Skeletal muscle cell (primary cell): Measurements from ENCODE around the gene MEIS1.
A peak's percentile ranks its signal among the peaks of the same experiment; 100 is the strongest.

Experiments used
- DNase-seq: peaks from one replicate; pipeline ENCODE4 v3.0.0-alpha.2; 2010; ENCODE audit warnings: low read depth
- H3K4me3 ChIP-seq: 2 replicates; pipeline ENCODE4 v1.5.1; 2011; ENCODE audit warnings: low read depth, mild to moderate bottlenecking, control low read depth, low read length, moderate library complexity

MEIS1 gene

GRCh38 chr2:66430505-66431273 lies 4.2 kb upstream of the MEIS1 start:
- DNase-seq: no peak

GRCh38 chr2:66431274-66431642 lies 3.7 kb upstream of the MEIS1 start:
- DNase-seq: no peak
- H3K4me3 ChIP-seq: no peak overlapping the region

More at GRCh38 chr2:66430505-66431273, 4.2 kb upstream of the MEIS1 start:
- H3K4me3 ChIP-seq: no peak overlapping the region

- peak overlapping the region; percentile 83 for H3K4me3 ChIP-seq
- DNase-seq: no peak
These were observed 2.9 kb upstream of the MEIS1 start for GRCh38 chr2:66431846-66432587.

GRCh38 chr2:66432801-66433694 lies 1.9 kb upstream of the MEIS1 start:
- DNase-seq: peak; percentile 95

GRCh38 chr2:66433695-66433944 lies 1.3 kb upstream of the MEIS1 start:
- DNase-seq: no peak
- H3K4me3 ChIP-seq: peak overlapping the region; percentile 83

More at GRCh38 chr2:66432801-66433694, 1.9 kb upstream of the MEIS1 start:
- peak overlapping the region; percentile 83 for H3K4me3 ChIP-seq

GRCh38 chr2:66433945-66434678 lies 813 bp upstream of the MEIS1 start:
- no peak for DNase-seq
- H3K4me3 ChIP-seq: peak overlapping the region; percentile 83

- peak overlapping the region; percentile 83 for H3K4me3 ChIP-seq
- DNase-seq: no peak
These were observed 587 bp downstream of the MEIS1 start for GRCh38 chr2:66435549-66435875.

- H3K4me3 ChIP-seq: peak overlapping the region; percentile 83
These were observed 1.0 kb downstream of the MEIS1 start for GRCh38 chr2:66435963-66436362.

GRCh38 chr2:66436581-66437001 lies 1.7 kb downstream of the MEIS1 start:
- no peak for DNase-seq
- peak overlapping the region; percentile 83 for H3K4me3 ChIP-seq

More at GRCh38 chr2:66435963-66436362, 1.0 kb downstream of the MEIS1 start:
- DNase-seq: no peak

- peak overlapping the region; percentile 83 for H3K4me3 ChIP-seq
- DNase-seq: no peak
These were observed 2.3 kb downstream of the MEIS1 start for GRCh38 chr2:66437109-66437690.

GRCh38 chr2:66437691-66438497 lies 3.0 kb downstream of the MEIS1 start:
- peak overlapping the region; percentile 83 for H3K4me3 ChIP-seq
- DNase-seq: no peak

GRCh38 chr2:66438498-66438833 lies 3.5 kb downstream of the MEIS1 start:
- no peak for DNase-seq
- H3K4me3 ChIP-seq: peak overlapping the region; percentile 83

GRCh38 chr2:66438891-66439811 lies 4.2 kb downstream of the MEIS1 start:
- DNase-seq: no peak
- H3K4me3 ChIP-seq: peak overlapping the region; percentile 83

GRCh38 chr2:66439812-66440542 lies 5.1 kb downstream of the MEIS1 start:
- peak overlapping the region; percentile 83 for H3K4me3 ChIP-seq
- no peak for DNase-seq

GRCh38 chr2:66440708-66441497 lies 6.0 kb downstream of the MEIS1 start:
- no peak for DNase-seq
- peak overlapping the region; percentile 83 for H3K4me3 ChIP-seq
